ENCODE measurements around the gene NUMB. TPM values are rescaled to one million over a fixed set of nuclear protein-coding genes. Genes with fewer than 3 reads are reported as not detected.
A peak's percentile ranks its signal among the peaks of the same experiment; 100 is the strongest.

NUMB gene
- 18.2 and 27.7 TPM in 2 replicates for total RNA-seq

DNA sequence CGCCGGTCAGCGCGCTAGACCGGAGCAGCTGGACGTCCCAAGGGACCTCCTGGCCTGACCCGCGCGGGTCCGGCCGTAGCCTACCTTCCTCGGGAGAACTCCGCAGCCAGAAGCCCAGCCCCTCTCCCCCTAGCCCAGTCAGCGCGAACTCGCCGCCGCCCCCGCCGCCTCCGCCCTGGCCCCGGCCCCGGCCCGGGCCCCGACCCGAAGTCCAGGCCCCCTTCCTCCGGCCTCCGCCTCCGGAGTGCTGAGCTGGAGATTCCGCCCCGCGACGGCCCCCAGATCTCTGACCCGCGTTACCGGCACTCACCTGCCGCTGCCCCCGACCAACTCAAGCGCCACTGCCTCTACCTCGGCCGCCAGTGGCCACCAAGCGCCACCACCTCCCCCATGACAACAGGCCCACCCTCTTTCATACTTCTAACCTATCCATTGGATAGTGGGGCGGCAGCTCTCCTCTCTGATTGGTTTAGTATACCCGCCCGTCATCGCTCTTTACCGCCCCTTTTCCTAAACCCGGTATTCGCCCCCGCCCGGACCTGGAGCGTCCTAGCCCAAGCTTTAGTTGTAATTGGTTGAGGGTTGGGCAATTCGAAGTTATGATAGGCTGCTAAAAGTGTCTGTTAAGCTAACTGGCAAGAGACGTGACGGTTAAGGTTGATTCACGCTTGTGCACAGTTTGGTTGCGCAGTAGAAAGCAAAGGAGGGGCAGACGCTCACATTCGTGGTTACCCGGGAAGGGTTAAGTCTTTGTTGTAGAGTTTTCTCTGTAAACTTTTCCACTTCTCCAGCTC is at the start of gene NUMB:
Gene NUMB, minus strand, starts transcription at position 364 of the 794 bp plus-strand sequence. CDS start 102,795 bp downstream, outside the sequence.
- Histone ChIP-seq H3K4me3 (ENCODE audit: low read depth, low read length) (peak within 1 kb of the TSS; percentile 93), H3K27me3 (ENCODE audit: control insufficient read depth, insufficient read depth, low read length) (no peaks in the 10 kb centered on the region), H3K36me3 (ENCODE audit: control insufficient read depth, insufficient read depth, low read length) (no peaks in the 10 kb centered on the region)
- FAIRE-seq (peak; percentile 43), DNase-seq (ENCODE audit: low read depth) (peak; percentile 100)
- TF ChIP-seq, protein P1, sequence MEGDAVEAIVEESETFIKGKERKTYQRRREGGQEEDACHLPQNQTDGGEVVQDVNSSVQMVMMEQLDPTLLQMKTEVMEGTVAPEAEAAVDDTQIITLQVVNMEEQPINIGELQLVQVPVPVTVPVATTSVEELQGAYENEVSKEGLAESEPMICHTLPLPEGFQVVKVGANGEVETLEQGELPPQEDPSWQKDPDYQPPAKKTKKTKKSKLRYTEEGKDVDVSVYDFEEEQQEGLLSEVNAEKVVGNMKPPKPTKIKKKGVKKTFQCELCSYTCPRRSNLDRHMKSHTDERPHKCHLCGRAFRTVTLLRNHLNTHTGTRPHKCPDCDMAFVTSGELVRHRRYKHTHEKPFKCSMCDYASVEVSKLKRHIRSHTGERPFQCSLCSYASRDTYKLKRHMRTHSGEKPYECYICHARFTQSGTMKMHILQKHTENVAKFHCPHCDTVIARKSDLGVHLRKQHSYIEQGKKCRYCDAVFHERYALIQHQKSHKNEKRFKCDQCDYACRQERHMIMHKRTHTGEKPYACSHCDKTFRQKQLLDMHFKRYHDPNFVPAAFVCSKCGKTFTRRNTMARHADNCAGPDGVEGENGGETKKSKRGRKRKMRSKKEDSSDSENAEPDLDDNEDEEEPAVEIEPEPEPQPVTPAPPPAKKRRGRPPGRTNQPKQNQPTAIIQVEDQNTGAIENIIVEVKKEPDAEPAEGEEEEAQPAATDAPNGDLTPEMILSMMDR (IDR thresholded peaks at IDR 0.05; ENCODE audit: insufficient read depth, low read length, severe bottlenecking): peak; percentile 2

DNA sequence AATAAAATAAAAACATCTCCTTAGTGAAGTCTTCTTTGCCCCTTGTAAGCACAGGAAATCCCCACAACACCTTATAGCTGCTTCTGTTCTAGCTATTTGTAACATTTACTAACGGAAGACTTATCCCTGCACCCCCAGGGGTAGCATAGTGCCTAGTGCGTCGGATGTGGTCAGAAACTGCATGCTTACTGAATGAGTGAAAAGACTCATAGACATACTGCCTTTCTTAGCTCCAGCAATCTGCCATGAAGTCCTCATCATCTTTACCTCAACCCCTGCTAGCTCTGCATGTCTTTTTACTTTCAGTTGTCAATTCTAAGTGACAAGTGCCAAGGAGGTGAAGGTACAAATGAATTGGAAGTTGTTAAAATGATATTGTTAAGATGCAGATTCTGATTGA is 45.3 kb upstream of the NUMB start:
- DNase-seq (ENCODE audit: low read depth) (no peak), FAIRE-seq (no peak)
- no peaks in the 10 kb centered on the region for H3K36me3 ChIP-seq (ENCODE audit: control insufficient read depth, insufficient read depth, low read length)

DNA sequence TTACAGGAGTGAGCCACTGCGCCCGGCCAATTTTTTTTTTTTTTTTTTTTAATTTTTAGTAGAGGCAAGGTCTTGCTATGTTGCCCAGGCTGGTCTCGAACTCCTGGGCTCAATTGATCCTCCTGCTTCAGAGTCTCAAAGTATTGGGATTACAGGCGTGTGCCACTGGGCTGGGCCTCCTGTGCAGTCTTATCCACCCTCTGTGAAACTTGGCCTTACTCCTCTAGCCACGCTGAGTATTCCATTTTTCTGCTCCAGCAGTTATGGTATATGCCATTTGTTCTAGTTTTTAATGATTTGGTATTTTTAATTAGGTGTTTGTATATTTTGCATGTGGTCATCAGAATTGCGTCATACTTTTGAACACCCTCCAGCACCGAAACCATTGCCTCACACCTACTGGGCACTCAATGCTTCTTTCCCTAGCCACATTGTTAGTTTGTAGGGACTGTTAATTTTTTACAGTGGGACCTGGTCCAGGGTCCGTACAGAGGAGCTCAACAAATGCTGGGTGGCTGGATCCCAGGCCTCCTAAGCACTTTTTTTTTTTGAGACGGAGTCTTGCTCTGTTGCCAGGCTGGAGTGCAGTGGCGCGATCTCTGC is 43.8 kb upstream of the NUMB start:
- Histone ChIP-seq H3K27me3 (ENCODE audit: control insufficient read depth, insufficient read depth, low read length) (no peaks in the 10 kb centered on the region), H3K4me3 (ENCODE audit: low read depth, low read length) (no peak overlapping the region), H3K36me3 (ENCODE audit: control insufficient read depth, insufficient read depth, low read length) (no peaks in the 10 kb centered on the region)
- TF ChIP-seq, protein P1 (IDR thresholded peaks at IDR 0.05; ENCODE audit: insufficient read depth, low read length, severe bottlenecking): no peak
- no peak for DNase-seq (ENCODE audit: low read depth)
- no peak for FAIRE-seq

More for the DNA sequence above, 45.3 kb upstream of the NUMB start:
- TF ChIP-seq, protein P1 (IDR thresholded peaks at IDR 0.05; ENCODE audit: insufficient read depth, low read length, severe bottlenecking): no peak
- Histone ChIP-seq H3K27me3 (ENCODE audit: control insufficient read depth, insufficient read depth, low read length) (no peaks in the 10 kb centered on the region), H3K4me3 (ENCODE audit: low read depth, low read length) (no peak overlapping the region)

DNA sequence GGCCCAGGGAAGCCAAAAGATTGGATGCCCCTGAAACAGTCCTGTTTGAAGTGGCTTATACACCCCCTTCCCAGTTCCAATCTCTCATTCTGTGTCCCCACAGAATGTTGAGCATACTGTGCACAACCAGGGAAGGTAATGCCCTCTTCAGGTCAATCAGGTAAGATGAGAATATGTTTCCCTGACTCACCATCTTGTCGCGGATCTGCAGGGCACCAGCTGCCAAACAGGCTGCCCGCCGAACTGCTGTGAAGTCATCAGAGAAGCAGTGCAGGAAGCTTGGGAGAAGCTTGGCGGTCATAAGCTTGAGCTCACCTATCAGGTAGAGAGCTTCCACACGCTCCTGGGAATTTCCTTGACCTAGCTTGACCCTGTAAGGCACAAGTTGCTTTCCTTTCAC is 42.0 kb upstream of the NUMB start:
- Histone ChIP-seq H3K4me3 (ENCODE audit: low read depth, low read length) (no peak overlapping the region), H3K36me3 (ENCODE audit: control insufficient read depth, insufficient read depth, low read length) (no peaks in the 10 kb centered on the region), H3K27me3 (ENCODE audit: control insufficient read depth, insufficient read depth, low read length) (no peaks in the 10 kb centered on the region)
- DNase-seq (ENCODE audit: low read depth) (peak; percentile 50), FAIRE-seq (no peak)
- TF ChIP-seq, protein P1 (IDR thresholded peaks at IDR 0.05; ENCODE audit: insufficient read depth, low read length, severe bottlenecking): no peak

DNA sequence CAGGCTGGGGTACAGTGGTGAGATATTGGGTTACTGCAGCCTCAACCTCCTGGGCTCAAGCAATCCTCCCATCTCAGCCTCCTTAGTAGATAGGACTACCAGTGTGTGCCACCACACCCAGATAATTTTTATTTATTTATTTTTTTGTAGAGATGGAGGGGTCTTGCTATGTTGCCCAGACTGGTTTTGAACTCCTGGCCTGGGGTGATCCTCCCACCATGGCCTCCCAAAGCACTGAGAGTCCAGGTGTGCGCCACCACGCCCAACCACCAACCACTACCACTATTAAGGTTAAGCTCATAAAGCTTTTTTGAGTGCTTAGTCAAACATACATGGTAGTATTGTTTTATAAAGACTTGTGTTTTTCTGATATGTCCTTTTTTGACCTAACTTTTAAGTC is 36.2 kb upstream of the NUMB start:
- TF ChIP-seq, protein P1 (IDR thresholded peaks at IDR 0.05; ENCODE audit: insufficient read depth, low read length, severe bottlenecking): no peak
- Histone ChIP-seq H3K36me3 (ENCODE audit: control insufficient read depth, insufficient read depth, low read length) (peaks cover 3% of the 10 kb centered on the region), H3K4me3 (ENCODE audit: low read depth, low read length) (no peak overlapping the region), H3K27me3 (ENCODE audit: control insufficient read depth, insufficient read depth, low read length) (no peaks in the 10 kb centered on the region)
- DNase-seq (ENCODE audit: low read depth) (no peak), FAIRE-seq (no peak)
